Osteoblast (primary cell): Measurements from ENCODE around the gene GPC5. TPM values are rescaled to one million over a fixed set of nuclear protein-coding genes. Genes with fewer than 3 reads are reported as not detected.

Source experiments
- DNase-seq: peaks from one replicate; pipeline ENCODE4 v3.0.0; 2011; ENCODE audit warnings: low spot score, mixed read lengths; ENCODE audit not compliant: insufficient read length; ENCODE audit errors: missing footprints
- H2AFZ ChIP-seq: 2 replicates; pipeline ENCODE4 v1.6.0; 2011; ENCODE audit warnings: mild to moderate bottlenecking, low read length
- H3K27ac ChIP-seq: 2 replicates; pipeline ENCODE4 v1.5.1; 2011; ENCODE audit warnings: mild to moderate bottlenecking, low read depth, low read length, moderate library complexity
- H3K27me3 ChIP-seq: 2 replicates; pipeline ENCODE4 v1.6.0; 2012; ENCODE audit warnings: mild to moderate bottlenecking, control low read depth, inconsistent platforms, low read length, moderate library complexity; ENCODE audit not compliant: insufficient read depth
- H3K36me3 ChIP-seq: 2 replicates; pipeline ENCODE4 v1.5.1; 2011; ENCODE audit warnings: mild to moderate bottlenecking, low read length, control low read depth, moderate library complexity; ENCODE audit not compliant: insufficient read depth
- H3K4me1 ChIP-seq: 2 replicates; pipeline ENCODE4 v1.5.1; 2011; ENCODE audit warnings: mild to moderate bottlenecking, low read length, control low read depth, moderate library complexity; ENCODE audit not compliant: insufficient read depth
- H3K4me2 ChIP-seq: 2 replicates; pipeline ENCODE4 v1.6.0; 2011; ENCODE audit warnings: mild to moderate bottlenecking, low read length; ENCODE audit not compliant: insufficient read depth
- H3K4me3 ChIP-seq: fragments of 200-600 bp; sonication (generic); 3 replicates; pipeline ENCODE4 v1.5.1; 2012; ENCODE audit warnings: mild to moderate bottlenecking, low read length, inconsistent platforms; ENCODE audit not compliant: insufficient read depth
- H3K79me2 ChIP-seq: 2 replicates; pipeline ENCODE4 v1.6.0; 2012; ENCODE audit warnings: mild to moderate bottlenecking, low read length, control low read depth, inconsistent platforms; ENCODE audit not compliant: insufficient read depth
- H3K9me3 ChIP-seq: 2 replicates; pipeline ENCODE4 v1.5.1; 2011; ENCODE audit warnings: low read depth, low read length, control low read depth
- H4K20me1 ChIP-seq: 2 replicates; pipeline ENCODE4 v1.6.0; 2012; ENCODE audit warnings: mild to moderate bottlenecking, low read length, control low read depth; ENCODE audit not compliant: insufficient read depth
- total RNA-seq: library from RNA; depleted of rRNA; stranded (reverse); fragments of >200 nt; gene quantifications from 2 replicates; pipeline ENCODE4 v1.2.3, GENCODE V29; 2012
- TF ChIP-seq, protein P1 (sequence below): IDR thresholded peaks from 2 replicates; pipeline ENCODE4 v1.5.1; 2011; ENCODE audit warnings: mild to moderate bottlenecking, low read depth, low read length, moderate library complexity; ENCODE audit errors: extremely low read depth

The GPC5 gene
- total RNA-seq, 1 donor = 0.36 TPM

- H3K79me2 ChIP-seq = no peaks in the 10 kb centered on the region
- no peaks in the 10 kb centered on the region for H3K36me3 ChIP-seq
- no peak overlapping the region for H3K4me2 ChIP-seq
- TF ChIP-seq, protein P1, sequence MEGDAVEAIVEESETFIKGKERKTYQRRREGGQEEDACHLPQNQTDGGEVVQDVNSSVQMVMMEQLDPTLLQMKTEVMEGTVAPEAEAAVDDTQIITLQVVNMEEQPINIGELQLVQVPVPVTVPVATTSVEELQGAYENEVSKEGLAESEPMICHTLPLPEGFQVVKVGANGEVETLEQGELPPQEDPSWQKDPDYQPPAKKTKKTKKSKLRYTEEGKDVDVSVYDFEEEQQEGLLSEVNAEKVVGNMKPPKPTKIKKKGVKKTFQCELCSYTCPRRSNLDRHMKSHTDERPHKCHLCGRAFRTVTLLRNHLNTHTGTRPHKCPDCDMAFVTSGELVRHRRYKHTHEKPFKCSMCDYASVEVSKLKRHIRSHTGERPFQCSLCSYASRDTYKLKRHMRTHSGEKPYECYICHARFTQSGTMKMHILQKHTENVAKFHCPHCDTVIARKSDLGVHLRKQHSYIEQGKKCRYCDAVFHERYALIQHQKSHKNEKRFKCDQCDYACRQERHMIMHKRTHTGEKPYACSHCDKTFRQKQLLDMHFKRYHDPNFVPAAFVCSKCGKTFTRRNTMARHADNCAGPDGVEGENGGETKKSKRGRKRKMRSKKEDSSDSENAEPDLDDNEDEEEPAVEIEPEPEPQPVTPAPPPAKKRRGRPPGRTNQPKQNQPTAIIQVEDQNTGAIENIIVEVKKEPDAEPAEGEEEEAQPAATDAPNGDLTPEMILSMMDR = no peak
- no peak for DNase-seq
- H2AFZ ChIP-seq = no peak overlapping the region
- no peaks in the 10 kb centered on the region for H3K27me3 ChIP-seq
- no peak overlapping the region for H3K4me3 ChIP-seq
- no peak overlapping the region for H3K27ac ChIP-seq
- no peaks in the 10 kb centered on the region for H3K4me1 ChIP-seq
- no peaks in the 10 kb centered on the region for H3K9me3 ChIP-seq
- H4K20me1 ChIP-seq = no peaks in the 10 kb centered on the region
Measured at GRCh38 chr13:92553470-92554114, 1155.2 kb downstream of the GPC5 start.

DNA sequence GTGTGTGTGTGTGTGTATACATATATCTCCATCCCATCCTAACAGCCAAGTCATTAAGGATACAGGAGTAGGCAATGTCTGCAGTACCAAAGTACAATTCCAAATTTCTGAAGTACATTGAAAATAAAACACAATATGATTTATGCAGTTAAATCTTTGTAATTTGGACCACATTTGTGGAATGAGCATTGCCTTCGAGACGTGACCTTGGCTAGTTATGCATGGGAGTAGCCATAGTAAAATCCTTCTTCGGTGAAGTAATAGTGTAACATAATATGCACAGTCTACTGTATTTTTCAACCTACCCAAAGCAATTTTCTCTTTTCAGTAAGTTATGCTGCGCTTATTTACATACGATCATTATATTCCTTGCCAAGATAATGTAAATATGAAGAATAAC is 1162.5 kb downstream of the GPC5 start:
- TF ChIP-seq, protein P1 = no peak
- Histone ChIP-seq H4K20me1 (no peaks in the 10 kb centered on the region), H3K27ac (no peak overlapping the region), H3K79me2 (no peaks in the 10 kb centered on the region), H3K4me2 (no peak overlapping the region), H3K27me3 (no peaks in the 10 kb centered on the region), H3K36me3 (no peaks in the 10 kb centered on the region), H3K4me3 (no peak overlapping the region), H3K4me1 (no peaks in the 10 kb centered on the region), H2AFZ (no peak overlapping the region), H3K9me3 (peaks cover 3% of the 10 kb centered on the region)
- no peak for DNase-seq

GRCh38 chr13:92564942-92565341 is 1166.5 kb downstream of the GPC5 start:
- no peaks in the 10 kb centered on the region for H3K36me3 ChIP-seq
- peaks cover 3% of the 10 kb centered on the region for H3K9me3 ChIP-seq
- no peak overlapping the region for H3K4me2 ChIP-seq
- no peaks in the 10 kb centered on the region for H3K79me2 ChIP-seq
- no peaks in the 10 kb centered on the region for H3K27me3 ChIP-seq
- TF ChIP-seq, protein P1 = no peak
- DNase-seq = no peak
- no peaks in the 10 kb centered on the region for H4K20me1 ChIP-seq
- no peak overlapping the region for H3K27ac ChIP-seq
- no peaks in the 10 kb centered on the region for H3K4me1 ChIP-seq
- no peak overlapping the region for H2AFZ ChIP-seq
- H3K4me3 ChIP-seq = no peak overlapping the region

- Histone ChIP-seq H3K4me1 (no peaks in the 10 kb centered on the region), H3K27ac (no peak overlapping the region), H3K79me2 (no peaks in the 10 kb centered on the region), H3K4me3 (no peak overlapping the region), H3K9me3 (peaks cover 3% of the 10 kb centered on the region), H2AFZ (no peak overlapping the region), H3K4me2 (no peak overlapping the region), H4K20me1 (no peaks in the 10 kb centered on the region), H3K36me3 (no peaks in the 10 kb centered on the region), H3K27me3 (no peaks in the 10 kb centered on the region)
- TF ChIP-seq, protein P1 = no peak
- no peak for DNase-seq
Measured at GRCh38 chr13:92566767-92567166, 1168.3 kb downstream of the GPC5 start.
